Testis (tissue), 2 donors: Measurements from ENCODE around the gene CACNA1S.

ENCODE experiments used
- CTCF ChIP-seq, 3 experiments: fragments of 450-650 bp in 2 of 3; fragments of 200-600 bp in 1 of 3; sonication (generic) in 1 of 3; IDR thresholded peaks; one replicate each; pipeline ENCODE4 v1.5.1; 2016 to 2019; ENCODE audit warnings: antibody characterized with exemption in 3 of 3, mild to moderate bottlenecking in 2 of 3, moderate library complexity in 1 of 3
- POLR2A ChIP-seq: fragments of 450-650 bp; IDR thresholded peaks from one replicate; pipeline ENCODE4 v1.6.1; 2017; ENCODE audit warnings: antibody characterized with exemption, mild to moderate bottlenecking, moderate library complexity

GRCh38 chr1:201111156-201111555 lies 1.1 kb downstream of the CACNA1S start:
- TF ChIP-seq CTCF (IDR thresholded peaks at IDR 0.05) (no peak), POLR2A (no peak)
